ENCODE measurements around the gene CGNL1. TPM values are rescaled to one million over a fixed set of nuclear protein-coding genes. Genes with fewer than 3 reads are reported as not detected.

CGNL1 gene
- total and polyA plus RNA-seq, 8 donors: 7.3 to 35.8 (median 24.2) TPM

DNA sequence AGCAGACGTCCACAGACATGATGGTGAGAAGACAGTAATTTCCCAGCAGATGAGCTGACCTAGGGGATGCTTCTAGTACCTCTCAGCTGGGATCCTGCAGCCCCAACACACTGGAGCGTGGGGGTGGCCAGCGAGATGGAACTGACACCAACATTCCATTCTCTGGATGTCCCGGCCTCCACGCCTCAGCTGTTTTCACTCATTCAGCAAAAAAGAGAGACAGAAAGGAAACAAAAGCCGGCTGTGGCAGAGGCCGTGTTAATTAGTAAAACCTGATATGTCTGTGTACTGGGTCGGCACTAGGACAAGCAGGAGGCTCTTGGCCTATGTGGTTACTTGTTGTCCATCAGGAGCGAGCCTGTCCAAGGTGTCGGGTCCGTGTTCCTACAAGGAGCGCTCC, 132.8 kb downstream of the CGNL1 start:
- ATAC-seq (no peak), DNase-seq (peak in 1 of 6 donors; percentile 46), FAIRE-seq (no peak)
- Histone ChIP-seq H3K27me3 (no peaks in the 10 kb centered on the region), H3K4me3 (no peak overlapping the region), H3K27ac (peak overlapping the region in 2 of 4 donors; percentile 87 to 89), H3K36me3 (no peaks in the 10 kb centered on the region), H3K4me1 (peaks cover 58 to 79% (median 71%) of the 10 kb centered on the region in 3 donors), H3K9me3 (no peaks in the 10 kb centered on the region)
- TF ChIP-seq CTCF (IDR thresholded peaks at IDR 0.05): no peak
- intact Hi-C loops (cut with DNase I): no loop called here
- 74 to 76% methylated on average over 12 of the region's 12 CpGs for WGBS, 2 donors

DNA sequence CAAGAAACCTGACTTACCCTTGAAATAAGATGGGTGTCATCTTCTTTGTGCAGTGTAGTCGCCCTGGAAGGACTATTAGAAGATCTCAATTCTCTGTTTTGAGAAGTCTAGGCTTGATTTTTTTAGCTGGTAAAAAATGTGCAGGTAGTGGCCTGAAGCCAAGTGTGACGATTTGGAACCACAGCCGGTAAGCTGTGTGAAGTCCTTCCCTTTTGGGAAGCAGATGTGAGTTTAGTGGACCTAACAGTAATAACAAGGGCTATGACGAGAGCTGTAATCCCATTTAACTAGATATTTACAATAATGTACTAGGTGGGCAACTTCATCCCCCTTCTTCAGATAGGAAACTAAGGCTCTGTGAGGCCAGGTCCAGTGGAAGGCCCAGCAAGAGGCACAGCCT, 133.7 kb downstream of the CGNL1 start:
- Histone ChIP-seq H3K9me3 (no peaks in the 10 kb centered on the region), H3K36me3 (no peaks in the 10 kb centered on the region), H3K4me1 (peaks cover 50 to 70% (median 63%) of the 10 kb centered on the region in 3 donors), H3K27me3 (no peaks in the 10 kb centered on the region), H3K27ac (peak overlapping the region; percentile 50 to 89 (median 74)), H3K4me3 (no peak overlapping the region)
- 31% methylated on average over 4 of the region's 4 CpGs for WGBS, 2 donors
- ATAC-seq (no peak), DNase-seq (peak in 1 of 6 donors; percentile 30), FAIRE-seq (no peak)
- TF ChIP-seq CTCF (IDR thresholded peaks at IDR 0.05): no peak
- intact Hi-C loops (cut with DNase I): no loop called here

GRCh38 chr15:57510647-57511046, 134.3 kb downstream of the CGNL1 start:
- peaks cover 43 to 64% (median 56%) of the 10 kb centered on the region in 3 donors for H3K4me1 ChIP-seq
- no peaks in the 10 kb centered on the region for H3K36me3 ChIP-seq
- ATAC-seq (peak; percentile 60 to 78 (median 74)), DNase-seq (peak; percentile 79 to 90 (median 89)), FAIRE-seq (no peak)
- 40 to 47% methylated on average over 9 of the region's 9 CpGs for WGBS, 2 donors
- no peaks in the 10 kb centered on the region for H3K27me3 ChIP-seq
- no peak for TF ChIP-seq CTCF (IDR thresholded peaks at IDR 0.05)
- H3K9me3 ChIP-seq: no peaks in the 10 kb centered on the region
- H3K27ac ChIP-seq: peak overlapping the region; percentile 50 to 89 (median 74)
- H3K4me3 ChIP-seq: no peak overlapping the region
- intact Hi-C loops (cut with DNase I): no loop called here

- WGBS, 2 donors: 87 to 93% methylated on average over 22 of the region's 22 CpGs
- Histone ChIP-seq H3K27me3 (no peaks in the 10 kb centered on the region), H3K4me1 (peaks cover 8 to 20% (median 16%) of the 10 kb centered on the region in 3 donors), H3K4me3 (no peak overlapping the region), H3K36me3 (peaks cover 0 to 4% (median 0%) of the 10 kb centered on the region in 3 donors), H3K9me3 (no peaks in the 10 kb centered on the region), H3K27ac (no peak overlapping the region)
- intact Hi-C loops (cut with DNase I): no loop called here
- no peak for DNase-seq
- no peak for FAIRE-seq
- ATAC-seq: no peak
- TF ChIP-seq CTCF (IDR thresholded peaks at IDR 0.05): no peak
These were observed 140.2 kb downstream of the CGNL1 start for GRCh38 chr15:57516327-57517029.

GRCh38 chr15:57517030-57517671, 140.8 kb downstream of the CGNL1 start:
- intact Hi-C loops (cut with DNase I): no loop called here
- peaks cover 10 to 18% (median 14%) of the 10 kb centered on the region in 3 donors for H3K4me1 ChIP-seq
- ATAC-seq (no peak), DNase-seq (no peak), FAIRE-seq (no peak)
- no peak for TF ChIP-seq CTCF (IDR thresholded peaks at IDR 0.05)
- H3K27ac ChIP-seq: no peak overlapping the region
- H3K36me3 ChIP-seq: peaks cover 0 to 4% (median 0%) of the 10 kb centered on the region in 3 donors
- no peak overlapping the region for H3K4me3 ChIP-seq
- H3K9me3 ChIP-seq: no peaks in the 10 kb centered on the region
- no peaks in the 10 kb centered on the region for H3K27me3 ChIP-seq
- WGBS, 2 donors: 86 to 87% methylated on average over 6 of the region's 6 CpGs
